Right renal pelvis (tissue), 4 donors: Measurements from ENCODE around the gene RASSF5. TPM values are rescaled to one million over a fixed set of nuclear protein-coding genes. Genes with fewer than 3 reads are reported as not detected.
A peak's percentile ranks its signal among the peaks of the same experiment; 100 is the strongest.

Experiments used
- DNase-seq, 4 donors: peaks; one replicate each; pipeline ENCODE4 v3.0.0-alpha.2; 2013; ENCODE audit warnings: low read depth in 4 of 4, low spot score in 3 of 4, missing footprints in 1 of 4
- polyA plus RNA-seq, 4 donors: library from polyadenylated mRNA; unstranded; fragments of 120-200 nt; gene quantifications; one replicate each; pipeline ENCODE4 v1.2.1, GENCODE V29; 2013; ENCODE audit not compliant: insufficient read length in 4 of 4

The RASSF5 gene
- polyA plus RNA-seq, 4 donors = 5.0 to 7.0 (median 5.3) TPM

DNA sequence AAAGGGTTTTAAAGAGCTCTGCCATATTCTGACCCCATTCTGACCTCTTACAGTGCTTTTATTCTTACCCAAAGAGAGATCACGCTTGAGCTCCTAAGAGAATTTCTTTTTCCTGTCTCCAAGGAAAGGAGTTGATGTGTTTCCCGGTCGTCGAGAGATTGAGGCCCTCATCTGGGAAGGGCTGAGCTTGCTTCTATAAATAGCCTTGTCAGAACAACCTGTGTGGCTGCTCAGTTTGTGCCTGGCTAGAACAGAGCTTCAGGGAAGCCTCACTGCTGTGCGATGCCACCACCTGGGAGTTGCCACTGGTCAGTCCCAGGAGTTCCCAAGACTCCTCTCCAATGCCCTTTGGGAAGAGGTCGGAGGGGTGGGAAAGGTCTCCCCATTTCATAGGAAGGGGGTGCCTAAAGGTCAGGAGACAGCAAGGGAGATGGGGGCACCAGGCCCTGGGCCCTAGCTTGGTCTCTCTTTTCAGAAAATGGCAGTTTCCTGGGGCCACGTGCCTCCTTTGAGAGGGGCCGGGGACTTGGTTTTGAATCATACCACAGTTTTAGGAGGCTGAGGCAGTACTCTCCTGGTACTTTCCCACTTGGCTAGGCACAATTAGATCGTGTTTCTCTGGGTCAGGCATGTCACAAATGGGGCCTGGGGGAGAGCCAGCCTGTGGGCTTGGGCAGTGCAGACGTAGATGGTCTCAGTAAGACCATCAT is 52.8 kb downstream of the RASSF5 start:
- DNase-seq = no peak

DNA sequence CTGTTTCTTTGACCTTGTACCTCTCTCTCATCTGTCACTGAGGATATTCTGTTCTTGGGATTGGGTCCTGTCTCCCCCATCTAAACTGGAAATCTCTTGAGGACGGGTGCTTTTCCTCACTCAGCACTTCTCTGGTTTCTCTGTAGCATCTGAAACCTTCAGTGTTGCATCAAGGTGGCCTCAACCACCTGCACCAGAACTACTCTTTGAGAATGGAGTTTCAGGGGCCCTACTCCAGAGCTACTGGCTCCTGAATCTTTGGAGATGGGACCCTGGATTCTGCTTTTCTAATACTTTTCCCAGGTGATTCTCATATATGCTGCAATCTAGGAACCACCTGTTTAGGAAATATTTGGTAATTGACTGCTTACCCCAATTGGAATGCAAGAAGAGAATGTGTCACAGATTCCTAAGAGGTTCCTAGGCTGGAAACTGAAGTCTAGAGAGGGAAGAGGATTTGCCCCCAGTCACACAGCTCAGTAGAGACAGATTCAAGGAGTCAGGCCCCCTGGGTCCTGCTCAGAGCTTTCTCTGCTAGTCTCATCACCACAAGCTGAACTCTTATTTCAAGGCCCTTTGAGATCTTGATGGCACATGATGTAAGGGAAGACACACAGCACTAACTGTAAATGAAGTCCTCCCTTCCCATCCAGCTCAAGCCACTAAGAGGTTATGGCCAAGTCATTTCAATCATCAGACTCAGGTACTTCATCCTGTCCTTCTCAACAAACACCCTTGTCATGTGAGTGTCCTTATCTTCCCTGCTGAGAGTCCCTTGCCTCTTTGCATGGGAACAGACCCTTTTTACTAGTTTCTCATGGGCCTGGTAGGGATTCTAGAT is 56.3 kb downstream of the RASSF5 start:
- DNase-seq = no peak

DNA sequence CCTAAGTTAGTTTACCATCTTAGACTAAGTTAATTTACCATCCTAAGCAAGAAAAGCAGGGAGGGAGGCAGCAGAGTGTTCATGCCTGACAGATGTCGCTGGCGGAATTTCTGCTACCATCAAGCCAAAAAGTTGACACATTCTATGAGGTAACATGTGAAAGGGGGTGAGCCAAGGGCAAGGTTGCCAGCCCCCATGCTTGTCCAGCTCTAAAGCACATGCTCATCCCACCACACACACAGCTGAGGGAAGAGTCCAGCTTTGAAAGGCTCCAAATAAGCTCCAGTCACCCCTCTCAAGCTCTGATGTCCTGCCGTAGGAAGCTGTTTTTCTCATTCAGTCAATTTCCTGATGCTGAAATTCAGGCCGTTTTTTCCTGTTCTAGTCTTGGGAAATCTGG is 58.7 kb downstream of the RASSF5 start:
- no peak for DNase-seq

DNA sequence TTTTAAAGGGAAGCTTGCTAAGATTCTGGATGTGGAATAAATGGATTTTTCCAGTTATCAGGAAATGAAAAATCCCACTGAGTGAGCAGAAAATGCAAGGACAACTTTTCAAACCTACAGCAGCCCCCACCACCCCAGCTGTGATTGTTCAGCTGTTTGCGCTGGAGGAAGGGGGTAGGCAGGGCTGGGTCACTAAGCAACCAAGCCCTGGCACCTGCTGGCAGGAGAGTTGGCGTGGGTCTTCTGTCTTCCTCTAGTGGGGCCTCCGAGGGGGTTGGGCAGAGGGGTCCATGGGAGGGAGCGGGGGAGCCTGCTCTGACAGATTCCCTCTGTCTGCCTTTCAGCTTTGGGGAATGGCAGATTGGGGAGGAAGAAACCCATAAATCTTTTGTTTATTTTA is 59.7 kb downstream of the RASSF5 start:
- no peak for DNase-seq

DNA sequence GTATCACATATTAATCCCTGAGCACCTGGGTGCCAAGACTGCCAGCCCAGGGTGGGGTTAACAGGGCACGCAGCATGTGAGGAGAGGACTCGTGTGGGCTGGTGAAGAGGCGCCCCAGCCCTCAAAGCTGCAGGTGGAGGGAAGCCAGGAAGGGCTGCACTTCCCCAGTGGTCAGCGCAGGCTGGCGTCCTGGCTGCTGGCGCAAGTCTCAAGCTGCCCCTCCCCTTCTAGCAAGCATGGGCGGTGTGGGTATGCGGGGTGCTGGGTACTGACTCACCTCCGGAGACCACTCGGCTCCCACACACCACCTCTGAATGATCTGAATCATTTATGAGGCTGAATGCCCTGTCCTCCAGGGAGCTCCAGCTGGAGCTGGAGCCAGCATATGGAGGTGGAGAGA is 60.9 kb downstream of the RASSF5 start:
- DNase-seq = no peak

DNA sequence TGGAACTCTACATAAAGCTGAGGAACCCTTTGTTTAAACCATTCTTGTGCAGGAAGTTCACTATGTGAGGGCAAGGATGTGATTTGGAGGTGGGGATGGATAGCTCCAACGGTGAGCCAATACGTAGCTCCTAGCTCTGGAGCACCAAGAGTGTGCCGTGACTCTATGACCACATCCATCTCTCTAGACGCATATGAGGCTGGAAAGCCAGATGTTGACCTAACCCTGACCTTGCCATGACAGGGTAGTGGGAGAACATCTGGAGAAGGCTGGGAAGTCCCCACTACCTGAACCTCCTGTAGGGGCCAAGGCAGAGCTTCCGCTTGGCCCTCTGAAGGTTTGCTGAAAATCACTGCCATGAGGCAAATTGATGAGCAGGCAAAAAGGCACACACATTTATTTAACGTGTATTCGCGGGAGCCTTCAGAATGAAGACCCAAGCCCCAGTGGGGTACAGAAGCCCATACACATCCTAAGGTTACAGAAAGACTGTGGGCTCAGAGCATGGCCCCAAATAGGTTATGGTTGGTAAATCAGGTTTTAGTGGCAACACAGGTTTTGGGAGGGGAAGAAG is 61.5 kb downstream of the RASSF5 start:
- DNase-seq = no peak

DNA sequence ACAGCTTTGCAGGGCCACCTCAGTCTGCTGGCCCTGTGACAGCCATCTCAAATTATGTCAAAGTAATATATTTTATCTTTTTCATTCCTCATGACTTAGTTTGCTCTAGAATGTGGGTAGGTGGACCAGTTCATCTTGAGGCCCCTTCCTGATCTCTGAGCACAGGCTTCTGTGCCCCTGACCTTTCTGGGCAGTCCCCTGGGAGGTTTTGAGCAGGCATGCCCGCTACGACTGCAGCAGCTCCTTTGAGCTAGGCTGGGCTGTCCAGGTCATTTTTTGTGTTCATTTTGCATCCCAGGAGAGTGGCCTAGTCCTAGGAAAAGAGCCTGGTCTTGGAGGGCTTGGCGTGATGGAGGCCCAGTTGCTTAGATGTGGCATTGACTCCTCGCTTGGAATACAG is 62.2 kb downstream of the RASSF5 start:
- DNase-seq = no peak

DNA sequence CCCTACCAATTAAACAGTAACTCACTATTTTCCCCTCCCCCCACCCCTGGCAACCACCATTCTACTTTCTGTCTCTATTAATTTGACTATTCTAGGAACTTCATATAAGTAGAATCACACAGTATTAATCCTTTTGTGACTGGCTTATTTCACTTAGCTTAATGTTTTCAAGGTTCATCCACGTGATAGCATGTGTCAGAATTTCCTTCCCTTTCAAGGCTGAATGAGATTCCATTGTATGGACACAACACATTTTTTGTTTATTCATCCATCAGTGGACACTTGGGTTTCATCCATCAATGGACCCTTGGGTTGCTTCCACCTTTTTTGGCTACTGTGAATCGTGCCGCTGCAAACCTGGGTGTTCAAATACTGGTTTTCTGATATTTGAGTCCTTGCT is 63.2 kb downstream of the RASSF5 start:
- no peak for DNase-seq

DNA sequence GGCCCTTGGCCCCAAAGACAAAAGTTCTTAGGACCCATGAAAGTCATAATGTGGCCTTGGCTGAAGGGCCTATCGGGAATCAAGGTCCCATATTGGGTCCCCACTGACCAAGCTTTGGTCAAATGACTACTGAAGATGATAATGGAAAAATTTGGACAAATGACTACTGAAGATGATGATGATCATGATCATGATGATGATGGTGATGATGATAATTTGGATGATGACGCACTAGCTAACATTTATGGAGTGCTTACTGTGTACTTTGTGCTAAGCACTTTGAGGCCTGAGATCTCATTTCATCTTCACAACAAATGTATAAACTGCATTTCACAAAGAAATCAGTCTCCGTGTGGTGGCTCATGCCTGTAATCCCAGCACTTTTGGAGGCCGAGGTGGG is 65.5 kb downstream of the RASSF5 start:
- DNase-seq = no peak

DNA sequence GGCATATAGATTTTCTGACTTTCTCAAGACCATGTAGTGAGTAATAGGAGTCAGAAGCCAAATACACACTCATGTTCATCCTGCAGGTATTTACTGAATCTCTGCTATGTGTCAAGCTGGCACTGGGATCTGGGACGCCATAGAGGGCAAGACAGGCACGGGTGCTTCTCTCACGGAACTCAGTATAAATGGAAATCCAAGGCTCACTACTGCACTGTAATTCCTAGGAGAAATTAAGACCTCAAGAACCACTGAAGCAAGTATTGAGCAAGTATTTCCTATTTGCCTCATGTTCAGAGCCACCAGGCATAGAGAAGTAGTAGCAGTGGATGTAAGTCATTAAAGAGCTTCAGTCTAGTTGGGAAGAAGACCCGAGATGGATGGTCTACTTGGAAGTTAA is 66.0 kb downstream of the RASSF5 start:
- DNase-seq = no peak

DNA sequence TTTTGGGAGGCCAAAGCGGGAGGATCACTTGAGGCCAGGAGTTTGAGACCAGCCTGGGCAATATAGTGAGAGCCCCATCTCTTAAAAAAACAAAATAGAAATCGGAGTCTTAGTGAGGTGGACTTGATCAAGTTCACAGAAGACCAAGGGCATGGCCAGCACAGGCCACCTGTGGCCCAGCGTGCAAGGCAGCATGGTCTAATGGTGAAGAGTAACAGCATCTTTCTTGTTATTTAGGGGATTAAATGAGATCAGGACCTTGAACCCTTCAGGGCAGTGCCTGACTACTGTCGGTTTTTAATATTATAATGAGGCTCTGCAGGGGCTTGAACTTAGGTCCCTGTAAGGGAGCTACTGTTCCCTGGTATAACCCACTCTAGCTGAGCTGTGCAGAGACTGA is 66.4 kb downstream of the RASSF5 start:
- DNase-seq = no peak

DNA sequence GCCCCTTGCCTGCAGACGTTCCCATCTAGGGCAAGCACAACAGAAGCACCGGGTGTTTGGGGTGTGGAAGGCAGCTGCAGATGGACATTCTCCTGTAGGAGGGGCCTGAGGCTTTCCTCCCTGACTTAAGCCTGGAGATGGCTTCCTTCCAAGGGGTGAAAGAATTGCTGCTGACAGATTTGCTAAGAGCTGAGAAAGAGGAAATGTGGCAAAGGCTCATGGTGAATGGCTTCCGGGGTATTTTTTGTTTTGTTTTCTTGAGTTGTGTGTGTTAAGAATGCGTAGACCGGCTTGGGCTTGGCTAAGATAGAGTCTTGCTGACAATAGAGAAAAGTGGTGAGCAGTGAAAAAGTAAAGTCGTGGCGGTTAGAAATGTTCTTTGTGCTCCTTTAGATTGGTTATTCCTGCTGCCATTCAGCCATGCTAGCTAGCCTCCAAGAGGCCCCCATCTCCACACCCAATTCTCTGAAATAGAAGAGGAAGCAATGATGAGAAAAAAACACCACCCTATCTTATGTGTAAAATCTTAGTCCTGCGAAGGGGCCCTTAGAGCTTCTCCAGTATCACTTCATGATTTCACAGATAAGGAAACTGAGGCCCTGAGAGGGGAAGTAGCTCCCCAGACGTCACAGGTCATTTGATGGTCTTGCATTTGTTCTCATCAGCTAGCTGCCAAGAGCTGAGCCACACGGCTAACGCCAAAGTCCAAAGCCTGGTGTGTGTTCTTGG is 68.0 kb downstream of the RASSF5 start:
- DNase-seq = peak in 2 of 4 donors; percentile 45 to 53

DNA sequence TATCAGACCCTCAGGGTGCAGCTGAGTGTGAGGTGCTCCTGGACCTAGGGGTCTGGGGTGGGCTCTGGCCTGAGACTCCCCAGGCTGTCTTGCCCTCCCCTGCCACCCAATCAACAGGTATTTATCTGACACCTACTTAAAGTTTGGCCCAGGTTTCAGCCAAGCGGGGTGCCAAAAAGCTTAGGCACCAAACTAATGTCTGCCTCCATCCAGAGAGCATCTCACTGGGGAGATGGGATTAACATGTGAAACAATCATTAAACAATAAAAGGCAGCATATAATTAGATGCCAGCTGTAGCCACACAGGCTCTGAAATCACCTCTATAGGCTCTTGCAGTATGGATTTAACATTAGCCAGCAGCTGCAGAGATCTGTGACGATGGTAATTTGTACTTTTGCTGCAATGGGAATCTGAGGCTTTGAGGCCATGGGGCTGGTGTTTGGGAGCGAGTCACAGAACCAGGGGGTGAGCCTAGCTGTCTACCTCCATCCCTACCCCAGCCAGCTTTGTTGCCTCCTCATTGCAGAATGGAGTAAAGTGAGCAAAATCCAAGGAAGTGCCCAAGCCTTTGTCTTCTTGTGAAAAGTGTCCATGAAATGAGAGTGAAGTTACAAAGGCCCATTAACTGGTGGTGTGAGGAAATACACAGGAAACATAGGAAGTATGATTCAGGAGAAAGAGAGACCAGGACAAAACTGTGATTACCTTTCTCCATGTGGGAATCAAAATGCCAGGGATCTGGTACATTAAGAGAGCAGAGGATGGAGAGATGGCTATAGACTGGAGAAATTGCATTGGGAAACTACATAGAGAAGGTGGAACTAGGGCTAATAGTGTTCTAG is 68.8 kb downstream of the RASSF5 start:
- no peak for DNase-seq

DNA sequence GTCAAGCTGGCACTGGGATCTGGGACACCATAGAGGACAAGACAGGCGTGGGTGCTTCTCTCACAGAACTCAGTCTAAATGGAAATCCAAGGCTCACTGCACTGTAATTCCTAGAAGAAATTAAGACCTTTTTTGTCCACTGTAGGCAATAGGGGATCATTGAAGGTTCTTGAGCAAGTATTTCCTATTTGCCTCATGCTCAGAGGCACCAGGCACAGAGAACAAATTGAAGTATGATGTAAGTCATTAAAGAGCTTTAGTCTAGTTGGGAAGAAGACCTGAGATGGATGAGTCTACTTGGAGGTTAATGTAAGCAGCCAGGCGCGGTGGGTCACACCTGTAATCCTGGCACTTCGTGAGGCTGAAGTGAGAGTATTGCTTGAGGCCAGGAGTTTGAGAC is 70.3 kb downstream of the RASSF5 start:
- DNase-seq = no peak

DNA sequence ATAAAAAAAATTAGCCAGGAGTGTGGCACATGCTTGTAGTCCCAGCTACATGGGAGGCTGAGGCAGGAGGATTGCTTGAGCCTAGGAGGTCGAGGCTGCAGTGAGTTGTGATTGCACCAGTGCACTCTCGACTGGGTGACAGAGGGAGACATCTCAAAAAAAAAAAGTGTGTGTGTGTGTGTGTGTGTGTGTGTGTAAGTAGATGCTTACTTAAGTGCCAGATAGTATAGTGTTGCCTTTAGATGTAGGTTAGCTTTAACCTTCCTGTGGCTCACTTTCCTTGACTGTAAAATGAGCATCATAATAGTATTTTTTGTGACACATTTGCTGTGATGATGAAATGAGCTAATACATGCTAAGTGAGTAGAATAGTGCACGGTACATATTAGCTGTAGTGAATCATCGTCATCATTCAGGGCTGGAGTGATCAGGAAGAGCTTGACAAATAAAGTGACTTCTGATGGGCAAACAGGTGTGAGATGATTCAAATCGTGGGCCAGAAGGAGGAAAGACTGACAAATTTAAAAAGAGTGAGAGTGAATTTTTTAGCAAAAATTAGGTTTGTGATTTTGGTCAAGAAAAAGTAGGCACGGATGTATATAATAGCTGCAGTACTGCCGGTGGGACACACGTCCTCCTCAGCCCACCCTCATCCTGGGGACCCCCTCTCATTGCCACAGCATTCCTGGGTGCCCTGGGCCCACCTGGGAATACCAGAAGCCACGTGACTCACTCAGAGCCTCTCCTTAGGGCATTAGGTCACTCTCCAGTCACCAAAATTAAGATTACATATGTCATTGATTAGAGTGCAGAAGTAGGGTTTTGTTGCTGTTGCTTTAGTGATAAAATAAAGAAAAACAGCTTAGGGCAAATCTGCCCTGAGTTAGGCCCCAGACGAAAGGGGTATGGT is 71.0 kb downstream of the RASSF5 start:
- no peak for DNase-seq

DNA sequence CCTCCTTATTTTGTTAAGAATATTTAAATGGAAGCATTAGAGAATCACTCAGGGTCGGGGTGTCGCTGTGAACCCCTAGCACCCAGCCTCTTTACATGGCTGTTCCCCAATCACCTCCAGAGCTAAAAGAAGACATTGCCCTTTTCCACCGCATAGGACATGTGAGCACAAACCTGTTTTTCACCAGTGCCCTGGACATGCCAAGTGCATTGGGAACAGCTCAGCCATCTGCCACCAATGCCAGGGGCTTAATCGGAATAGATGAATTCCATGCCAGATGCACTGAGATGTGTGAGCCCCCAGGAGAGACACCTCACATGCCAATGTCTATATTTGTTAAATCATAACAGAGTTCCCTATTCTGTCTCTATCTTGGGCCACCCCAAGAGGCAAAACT is 71.6 kb downstream of the RASSF5 start:
- no peak for DNase-seq

DNA sequence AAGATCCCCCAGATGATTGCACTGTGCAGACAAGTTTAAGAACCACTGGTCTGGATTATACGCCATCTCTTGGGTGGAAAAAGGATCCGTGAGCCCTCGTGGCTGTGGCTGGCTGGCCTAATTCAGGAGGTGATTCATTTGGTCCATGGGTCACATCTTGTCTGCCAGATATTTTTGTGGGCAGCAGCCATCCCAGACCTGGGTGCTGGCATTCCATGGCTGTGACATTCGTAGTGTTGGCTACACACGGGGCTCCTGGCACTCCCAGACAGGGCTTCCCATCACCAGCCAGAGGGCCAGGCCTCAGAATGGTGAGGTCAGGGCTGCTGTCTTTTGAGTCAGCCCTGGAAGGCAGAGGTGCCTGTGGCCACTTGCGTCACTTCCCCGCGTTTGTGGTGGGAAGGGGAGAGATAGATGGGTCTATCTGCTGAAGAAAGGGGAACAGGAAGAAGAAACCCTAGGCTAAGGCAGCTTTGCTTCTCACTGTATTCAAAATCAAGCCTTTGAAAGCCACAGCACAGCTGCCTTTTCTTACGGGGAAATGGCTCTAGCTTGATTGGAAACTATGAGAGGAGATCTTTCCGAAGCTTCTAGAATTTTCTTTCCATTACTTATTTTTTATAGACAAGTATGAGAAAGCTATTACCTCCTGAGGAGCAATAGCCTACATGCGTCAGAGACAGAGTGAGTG is 72.6 kb downstream of the RASSF5 start:
- no peak for DNase-seq

DNA sequence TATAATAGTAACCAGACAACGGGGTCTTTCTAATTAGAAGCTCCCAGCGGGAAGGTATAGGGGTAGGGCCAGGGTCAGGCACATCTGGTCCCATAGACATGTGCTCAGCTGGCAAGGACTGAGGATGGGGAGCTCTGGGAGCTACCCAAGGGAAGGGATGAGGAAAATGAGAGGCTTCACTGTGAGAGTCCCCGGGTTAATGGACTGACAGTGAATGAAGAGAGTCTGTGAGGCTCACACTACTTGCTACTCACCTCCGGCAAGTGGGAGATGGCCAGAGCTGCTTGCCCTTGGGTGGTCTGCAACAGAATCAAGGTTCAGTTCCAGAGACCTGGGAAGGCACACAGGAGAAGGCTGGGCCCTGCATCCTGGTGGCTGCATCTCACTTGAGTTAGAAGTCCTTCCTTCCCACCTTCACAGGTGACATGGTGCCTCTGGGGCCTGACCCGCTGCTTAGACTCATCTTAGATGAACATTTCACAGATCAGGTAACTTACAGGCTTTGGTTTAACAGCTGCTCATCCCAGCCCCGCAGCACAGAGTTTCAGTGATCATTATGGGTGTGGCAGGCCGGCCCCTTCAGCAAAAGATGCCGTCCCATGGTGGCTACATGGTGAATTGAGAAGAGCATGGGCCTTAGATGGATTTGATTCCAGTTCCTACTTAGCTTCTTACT is 73.2 kb downstream of the RASSF5 start:
- DNase-seq = no peak
